HepG2 (cell line): ENCODE data around the gene UBE2E1. TPM values are rescaled to one million over a fixed set of nuclear protein-coding genes. Genes with fewer than 3 reads are reported as not detected.

Source experiments
- ATAC-seq: fragments of 200-7000 bp; cut with Tn5 transposase; 3 replicates; pipeline ENCODE4 v1.9.1; 2020; ENCODE audit warnings: mild to moderate bottlenecking, moderate library complexity
- BruUV-seq: library from RNA; stranded (reverse); fragments of 400-500 nt; replicated peaks from 2 replicates; lab custom pipeline; 2021; lab: Mats Ljungman, UMichigan
- CTCF ChIA-PET: fragments of 300-600 bp; formaldehyde crosslinking; extraction: SDS; loops from one replicate; lab custom pipeline; 2021; ENCODE audit warnings: low total read pairs, inconsistent platforms, low intra/inter-chr PET ratio; lab: Yijun Ruan, JAX
- POLR2A ChIA-PET: fragments of 350-600 bp; sonication (Branson Sonifier 250); formaldehyde crosslinking; loops from one replicate; lab custom pipeline; 2020; ENCODE audit warnings: antibody characterized with exemption, inconsistent platforms; lab: Yijun Ruan, JAX
- DNase-seq: peaks from one replicate; pipeline ENCODE4 v3.0.0-alpha.2; 2015; ENCODE audit warnings: low spot score
- FAIRE-seq: peaks from 3 replicates; lab custom pipeline; 2011; peaks lifted over from hg19 to GRCh38; lab: Jason Lieb, UNC
- H2AFZ ChIP-seq: one replicate; pipeline ENCODE4 v1.6.1; 2011; ENCODE audit warnings: low read length, inconsistent platforms
- H3K27ac ChIP-seq: fragments of 300-600 bp; 3 replicates; pipeline ENCODE4 v1.8.0; 2011; ENCODE audit warnings: mixed run types, mild to moderate bottlenecking, mixed read lengths, low read length, inconsistent platforms; ENCODE audit not compliant: insufficient read depth; ENCODE audit errors: extremely low read length
- H3K27me3 ChIP-seq, 2 experiments: fragments of 200-600 bp in 1 of 2; 2 replicates in 1 of 2; 3 replicates in 1 of 2; pipeline versions ENCODE4 v1.6.0 to v1.8.0; 2011; ENCODE audit warnings: low read length in 2 of 2, mild to moderate bottlenecking in 2 of 2, moderate library complexity in 2 of 2, inconsistent platforms in 1 of 2; ENCODE audit not compliant: insufficient read depth in 2 of 2, control insufficient read depth in 1 of 2
- H3K36me3 ChIP-seq, 2 experiments: fragments of 200-600 bp in 1 of 2; replicated peaks in 1 of 2; 2 replicates in 1 of 2; 3 replicates in 1 of 2; pipeline versions ENCODE4 v1.5.1 to v1.8.0; 2011; ENCODE audit warnings: low read length in 2 of 2, inconsistent platforms in 1 of 2; ENCODE audit not compliant: insufficient read depth in 2 of 2, control insufficient read depth in 1 of 2
- H3K4me1 ChIP-seq: 2 replicates; pipeline ENCODE4 v1.5.1; 2012; ENCODE audit warnings: low read length, inconsistent platforms; ENCODE audit not compliant: insufficient read depth
- H3K4me2 ChIP-seq: 2 replicates; pipeline ENCODE4 v1.6.0; 2011; ENCODE audit warnings: low read depth, low read length, inconsistent platforms
- H3K4me3 ChIP-seq, 3 experiments: fragments of 200-600 bp in 1 of 3; sonication (generic), shearing (Covaris generic) in 1 of 3; replicated peaks in 1 of 3; 2 replicates each; pipeline ENCODE4 v1.5.1; 2011 to 2016; ENCODE audit warnings: low read length in 3 of 3, inconsistent platforms in 2 of 3, low read depth in 2 of 3, mild to moderate bottlenecking in 2 of 3, control low read depth in 1 of 3, mixed read lengths in 1 of 3; ENCODE audit not compliant: insufficient read depth in 1 of 3
- H3K79me2 ChIP-seq: one replicate; pipeline ENCODE4 v1.6.1; 2011; ENCODE audit warnings: low read length, inconsistent platforms; ENCODE audit not compliant: insufficient read depth
- H3K9ac ChIP-seq: 2 replicates; pipeline ENCODE4 v1.6.0; 2011; ENCODE audit warnings: mild to moderate bottlenecking, low read depth, low read length, inconsistent platforms; ENCODE audit not compliant: insufficient read depth
- H3K9me3 ChIP-seq: 2 replicates; pipeline ENCODE4 v1.5.1; 2012; ENCODE audit warnings: mild to moderate bottlenecking, low read length
- H4K20me1 ChIP-seq: 2 replicates; pipeline ENCODE4 v1.6.0; 2011; ENCODE audit warnings: inconsistent platforms, mild to moderate bottlenecking, low read length, moderate library complexity; ENCODE audit not compliant: insufficient read depth
- AGO2 ChIP-seq: fragments of 200-400 bp; formaldehyde crosslinking; optimal IDR thresholded peaks from 2 replicates; pipeline ENCODE3; 2017; ENCODE audit warnings: mild to moderate bottlenecking, low read depth, low read length, moderate library complexity
- ARID4A ChIP-seq: sonication (generic); formaldehyde crosslinking; IDR thresholded peaks from 2 replicates; pipeline ENCODE4 v1.5.0; 2020; ENCODE audit warnings: mild to moderate bottlenecking, missing genetic modification reagents, borderline replicate concordance
- FOXA3 ChIP-seq: IDR thresholded peaks from 2 replicates; pipeline ENCODE4 v1.6.1; 2016; ENCODE audit warnings: missing genetic modification reagents, missing compliant biosample characterization
- HDAC2 ChIP-seq: sonication (generic); formaldehyde crosslinking; IDR thresholded peaks from 2 replicates; pipeline ENCODE4 v1.4.0; 2020; ENCODE audit warnings: missing genetic modification reagents
- MIER2 ChIP-seq: IDR thresholded peaks from 2 replicates; pipeline ENCODE4 v1.6.1; 2016; ENCODE audit warnings: missing biosample characterization, missing genetic modification reagents
- PHF8 ChIP-seq: sonication (generic); formaldehyde crosslinking; IDR thresholded peaks from 2 replicates; pipeline ENCODE4 v1.5.0; 2020; ENCODE audit warnings: missing genetic modification reagents
- RBFOX2 ChIP-seq: fragments of 200-400 bp; formaldehyde crosslinking; IDR thresholded peaks from 2 replicates; pipeline ENCODE4 v1.6.1; 2017; ENCODE audit warnings: low read depth, mild to moderate bottlenecking, low read length
- ZFP36L2 ChIP-seq: sonication (generic); formaldehyde crosslinking; IDR thresholded peaks from 2 replicates; pipeline ENCODE4 v1.4.0; 2020; ENCODE audit warnings: missing genetic modification reagents
- ZNF329 ChIP-seq: sonication (generic); formaldehyde crosslinking; IDR thresholded peaks from 2 replicates; pipeline ENCODE4 v1.9.0; 2021; ENCODE audit warnings: low read depth, mild to moderate bottlenecking, missing genetic modification reagents
- ZNF430 ChIP-seq: sonication (generic); formaldehyde crosslinking; IDR thresholded peaks from 2 replicates; pipeline ENCODE4 v1.9.0; 2021; ENCODE audit warnings: mild to moderate bottlenecking, missing genetic modification reagents
- ZNF703 ChIP-seq: sonication (generic); formaldehyde crosslinking; IDR thresholded peaks from 2 replicates; pipeline ENCODE4 v1.5.1; 2020; ENCODE audit warnings: missing genetic modification reagents, mild to moderate bottlenecking, moderate library complexity, borderline replicate concordance
- ZNF850 ChIP-seq: sonication (generic); formaldehyde crosslinking; conservative IDR thresholded peaks from 2 replicates; pipeline ENCODE4 v1.9.0; 2021; ENCODE audit warnings: mild to moderate bottlenecking, missing genetic modification reagents
- WGBS: methylation state at CpG from one replicate; pipeline ENCODE4 v1.1.6; 2017; ENCODE audit warnings: low lambda C conversion rate; 5-methylcytosine and 5-hydroxymethylcytosine counted together
- in situ Hi-C: cut with HindIII; loops from 2 replicates; pipeline ENCODE4 v1.10.0; 2017; ENCODE audit warnings: low pct_unique_long_range_greater_than_20kb; ENCODE audit not compliant: extremely low pct_ligation_motif_present
- intact Hi-C: fragments of 100-400 bp; cut with micrococcal nuclease; formaldehyde crosslinking; loops from one replicate; pipeline ENCODE4 v1.10.0; 2022; ENCODE audit not compliant: unreplicated experiment
- polyA plus RNA-seq, 8 experiments: library from polyadenylated mRNA; depleted of rRNA in 3 of 8; stranded (reverse) in 7 of 8; unstranded in 1 of 8; fragments of >200 nt; fragmentation: Illumina TruSeq in 4 of 8; extraction: Trizol in 4 of 8; gene quantifications; 2 replicates each; pipeline versions ENCODE4 v1.2.1 to v1.2.3, GENCODE V29; 2011 to 2016; ENCODE audit warnings: low read depth in 4 of 8, missing spikeins in 1 of 8, mixed read lengths in 1 of 8; ENCODE audit not compliant: insufficient read depth in 1 of 8
- total RNA-seq, 5 experiments: library from RNA; depleted of rRNA; stranded (reverse); fragments of >200 nt; fragmentation: Illumina TruSeq; extraction: Trizol; gene quantifications; 2 replicates each; pipeline ENCODE4 v1.2.3, GENCODE V29; 2016; ENCODE audit warnings: low read depth in 1 of 5
- TF ChIP-seq, protein P1 (sequence below): sonication (generic); formaldehyde crosslinking; IDR thresholded peaks from 2 replicates; pipeline ENCODE4 v1.8.0; 2022; ENCODE audit warnings: missing genetic modification reagents, mild to moderate bottlenecking, borderline replicate concordance
- TF ChIP-seq, protein P2 (sequence below), 2 experiments: sonication (generic) in 1 of 2; formaldehyde crosslinking in 1 of 2; IDR thresholded peaks; 2 replicates each; pipeline versions ENCODE4 v1.4.0 to v1.6.1; 2018 to 2020; ENCODE audit warnings: missing genetic modification reagents in 2 of 2, borderline replicate concordance in 1 of 2, low read depth in 1 of 2, mild to moderate bottlenecking in 1 of 2, missing biosample characterization in 1 of 2

Gene UBE2E1
- total and polyA plus RNA-seq, 2 of the 13 experiments (the other 11 are each of a cell fraction or from before 2014, with no cell fraction given), result 55.4 to 61.8 TPM

DNA sequence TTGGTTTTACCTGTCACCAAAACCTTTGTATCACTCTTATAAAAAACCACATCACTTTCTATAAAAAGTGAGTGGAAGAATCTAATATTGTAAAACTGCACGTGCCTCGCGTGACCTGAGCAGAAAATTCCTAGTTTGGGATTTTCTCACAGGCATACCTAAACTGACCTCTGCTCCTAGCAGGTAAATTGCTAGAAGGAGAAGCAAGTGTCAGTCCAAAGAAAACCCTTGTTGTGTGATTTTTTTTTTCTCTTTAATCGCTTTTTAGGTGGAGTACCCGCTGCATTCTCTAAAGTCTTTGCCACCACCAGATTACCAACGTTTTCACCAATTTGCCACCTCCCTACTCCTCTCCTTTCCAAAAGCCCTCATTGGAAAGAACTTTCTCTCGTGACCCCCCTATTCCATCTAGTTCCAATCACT is 534 bp upstream of the UBE2E1 start (continued):
- TF ChIP-seq ZFP36L2 (CRISPR knock-in tag), result no peak
- TF ChIP-seq ZNF329 (CRISPR knock-in tag), result no peak
- TF ChIP-seq ZNF850, result no peak
- TF ChIP-seq MIER2, result no peak
- TF ChIP-seq, protein P1, sequence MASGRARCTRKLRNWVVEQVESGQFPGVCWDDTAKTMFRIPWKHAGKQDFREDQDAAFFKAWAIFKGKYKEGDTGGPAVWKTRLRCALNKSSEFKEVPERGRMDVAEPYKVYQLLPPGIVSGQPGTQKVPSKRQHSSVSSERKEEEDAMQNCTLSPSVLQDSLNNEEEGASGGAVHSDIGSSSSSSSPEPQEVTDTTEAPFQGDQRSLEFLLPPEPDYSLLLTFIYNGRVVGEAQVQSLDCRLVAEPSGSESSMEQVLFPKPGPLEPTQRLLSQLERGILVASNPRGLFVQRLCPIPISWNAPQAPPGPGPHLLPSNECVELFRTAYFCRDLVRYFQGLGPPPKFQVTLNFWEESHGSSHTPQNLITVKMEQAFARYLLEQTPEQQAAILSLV (CRISPR knock-in tag), result no peak
- TF ChIP-seq, all 625 proteins: peak for 3

- Histone ChIP-seq H3K9me3 (no peaks in the 10 kb centered on the region), H3K27ac (peak overlapping the region; percentile 64), H3K27me3 (peaks cover 0 to 11% of the 10 kb centered on the region in 2 experiments; a peak in 1 of 5 replicates), H3K36me3 (no peaks in the 10 kb centered on the region), H2AFZ (no peak overlapping the region), H3K9ac (peak overlapping the region; percentile 72), H3K79me2 (peaks cover 15% of the 10 kb centered on the region), H3K4me2 (peak overlapping the region; percentile 69), H3K4me1 (peaks cover 43% of the 10 kb centered on the region), H4K20me1 (no peaks in the 10 kb centered on the region), H3K4me3 (peak overlapping the region; percentile 79 to 83 (median 80))
- CTCF ChIA-PET, result no interaction called here
- 2% methylated on average over 43 of the region's 71 CpGs for WGBS
- in situ Hi-C loops, result no loop called here
- peak; percentile 17 for ATAC-seq
- no peak for FAIRE-seq
- POLR2A ChIA-PET, result interaction anchor here (1.6 kb wide), 1 partner anchor 111 kb away, joined by 4 read pairs; no protein-coding TSS in a partner anchor
- no TSS peak for BruUV-seq
- DNase-seq, result no peak
- intact Hi-C loops, result no loop called here
- TF ChIP-seq ARID4A (CRISPR knock-in tag), result peak; percentile 42; the same call in 1 of the 2 replicates
- TF ChIP-seq PHF8 (CRISPR knock-in tag), result peak; percentile 45; the same call in 1 of the 2 replicates
- no peak for TF ChIP-seq HDAC2 (CRISPR knock-in tag)
- TF ChIP-seq ZNF430 (CRISPR knock-in tag), result 0 out of 2 replicates have a peak, but pooled peaks have one; percentile 33
- peak; percentile 30 for TF ChIP-seq AGO2
- TF ChIP-seq RBFOX2, result 0 out of 2 replicates have a peak, but pooled peaks have one; percentile 15
- TF ChIP-seq, protein P2, sequence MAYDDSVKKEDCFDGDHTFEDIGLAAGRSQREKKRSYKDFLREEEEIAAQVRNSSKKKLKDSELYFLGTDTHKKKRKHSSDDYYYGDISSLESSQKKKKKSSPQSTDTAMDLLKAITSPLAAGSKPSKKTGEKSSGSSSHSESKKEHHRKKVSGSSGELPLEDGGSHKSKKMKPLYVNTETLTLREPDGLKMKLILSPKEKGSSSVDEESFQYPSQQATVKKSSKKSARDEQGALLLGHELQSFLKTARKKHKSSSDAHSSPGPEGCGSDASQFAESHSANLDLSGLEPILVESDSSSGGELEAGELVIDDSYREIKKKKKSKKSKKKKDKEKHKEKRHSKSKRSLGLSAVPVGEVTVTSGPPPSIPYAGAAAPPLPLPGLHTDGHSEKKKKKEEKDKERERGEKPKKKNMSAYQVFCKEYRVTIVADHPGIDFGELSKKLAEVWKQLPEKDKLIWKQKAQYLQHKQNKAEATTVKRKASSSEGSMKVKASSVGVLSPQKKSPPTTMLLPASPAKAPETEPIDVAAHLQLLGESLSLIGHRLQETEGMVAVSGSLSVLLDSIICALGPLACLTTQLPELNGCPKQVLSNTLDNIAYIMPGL (CRISPR knock-in tag; IDR thresholded peaks at IDR 0.05; ENCODE audit: borderline replicate concordance in 1 of 2, low read depth in 1 of 2), result peak in 1 of 2 experiments; percentile 36; a peak in 1 of 4 replicates
- peak; percentile 62 for TF ChIP-seq FOXA3 (CRISPR knock-in tag)
- 0 out of 2 replicates have a peak, but pooled peaks have one; percentile 38 for TF ChIP-seq ZNF703 (CRISPR knock-in tag)
These were observed 1.0 kb downstream of the UBE2E1 start for GRCh38 chr3:23806534-23807423.
